Upper lobe of right lung (tissue), 1 donor: ENCODE data around the gene RAMP3. TPM values are rescaled to one million over a fixed set of nuclear protein-coding genes. Genes with fewer than 3 reads are reported as not detected.

ENCODE experiments used
- ATAC-seq: fragments of 200-7000 bp; cut with Tn5 transposase; one replicate; pipeline ENCODE4 v1.9.1; 2020; ENCODE audit warnings: mild to moderate bottlenecking, moderate library complexity
- DNase-seq: peaks from one replicate; pipeline ENCODE4 v3.0.0-alpha.2; 2020
- H3K27ac ChIP-seq: fragments of 200-600 bp; one replicate; pipeline ENCODE4 v1.8.0; 2022
- H3K27me3 ChIP-seq: fragments of 200-600 bp; one replicate; pipeline ENCODE4 v1.8.0; 2022; ENCODE audit warnings: mild to moderate bottlenecking
- H3K36me3 ChIP-seq: fragments of 200-600 bp; one replicate; pipeline ENCODE4 v1.8.0; 2022
- H3K4me1 ChIP-seq: fragments of 200-600 bp; one replicate; pipeline ENCODE4 v1.8.0; 2022
- H3K4me3 ChIP-seq: fragments of 200-600 bp; one replicate; pipeline ENCODE4 v1.8.0; 2022; ENCODE audit warnings: mild to moderate bottlenecking
- H3K9me3 ChIP-seq: fragments of 200-600 bp; one replicate; pipeline ENCODE4 v1.8.0; 2022
- intact Hi-C: fragments of 100-400 bp; cut with DNase I; formaldehyde crosslinking; loops from one replicate; pipeline ENCODE4 v1.11.0; 2022
- total RNA-seq: library from RNA; stranded (reverse); fragmentation: NEBNext Ultra II Directional; extraction: Animal tissue kit (Norgen Biotek cat#: 25700); gene quantifications from one replicate; pipeline ENCODE4 v1.2.1, GENCODE V29; 2021
- TF ChIP-seq, protein P1 (sequence below): fragments of 200-600 bp; IDR thresholded peaks from one replicate; pipeline ENCODE4 v1.8.0; 2022; ENCODE audit warnings: antibody characterized with exemption
- donor health status: DM: no; HTN: yes; CAD: no; lungs with severe emphysema.

Gene RAMP3
- total RNA-seq, 1 donor from 2014 or later: 255 TPM

GRCh38 chr7:45122975-45123860 lies 34.4 kb upstream of the RAMP3 start:
- TF ChIP-seq, protein P1, sequence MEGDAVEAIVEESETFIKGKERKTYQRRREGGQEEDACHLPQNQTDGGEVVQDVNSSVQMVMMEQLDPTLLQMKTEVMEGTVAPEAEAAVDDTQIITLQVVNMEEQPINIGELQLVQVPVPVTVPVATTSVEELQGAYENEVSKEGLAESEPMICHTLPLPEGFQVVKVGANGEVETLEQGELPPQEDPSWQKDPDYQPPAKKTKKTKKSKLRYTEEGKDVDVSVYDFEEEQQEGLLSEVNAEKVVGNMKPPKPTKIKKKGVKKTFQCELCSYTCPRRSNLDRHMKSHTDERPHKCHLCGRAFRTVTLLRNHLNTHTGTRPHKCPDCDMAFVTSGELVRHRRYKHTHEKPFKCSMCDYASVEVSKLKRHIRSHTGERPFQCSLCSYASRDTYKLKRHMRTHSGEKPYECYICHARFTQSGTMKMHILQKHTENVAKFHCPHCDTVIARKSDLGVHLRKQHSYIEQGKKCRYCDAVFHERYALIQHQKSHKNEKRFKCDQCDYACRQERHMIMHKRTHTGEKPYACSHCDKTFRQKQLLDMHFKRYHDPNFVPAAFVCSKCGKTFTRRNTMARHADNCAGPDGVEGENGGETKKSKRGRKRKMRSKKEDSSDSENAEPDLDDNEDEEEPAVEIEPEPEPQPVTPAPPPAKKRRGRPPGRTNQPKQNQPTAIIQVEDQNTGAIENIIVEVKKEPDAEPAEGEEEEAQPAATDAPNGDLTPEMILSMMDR: no peak
- DNase-seq: no peak
- intact Hi-C loops: no loop called here

DNA sequence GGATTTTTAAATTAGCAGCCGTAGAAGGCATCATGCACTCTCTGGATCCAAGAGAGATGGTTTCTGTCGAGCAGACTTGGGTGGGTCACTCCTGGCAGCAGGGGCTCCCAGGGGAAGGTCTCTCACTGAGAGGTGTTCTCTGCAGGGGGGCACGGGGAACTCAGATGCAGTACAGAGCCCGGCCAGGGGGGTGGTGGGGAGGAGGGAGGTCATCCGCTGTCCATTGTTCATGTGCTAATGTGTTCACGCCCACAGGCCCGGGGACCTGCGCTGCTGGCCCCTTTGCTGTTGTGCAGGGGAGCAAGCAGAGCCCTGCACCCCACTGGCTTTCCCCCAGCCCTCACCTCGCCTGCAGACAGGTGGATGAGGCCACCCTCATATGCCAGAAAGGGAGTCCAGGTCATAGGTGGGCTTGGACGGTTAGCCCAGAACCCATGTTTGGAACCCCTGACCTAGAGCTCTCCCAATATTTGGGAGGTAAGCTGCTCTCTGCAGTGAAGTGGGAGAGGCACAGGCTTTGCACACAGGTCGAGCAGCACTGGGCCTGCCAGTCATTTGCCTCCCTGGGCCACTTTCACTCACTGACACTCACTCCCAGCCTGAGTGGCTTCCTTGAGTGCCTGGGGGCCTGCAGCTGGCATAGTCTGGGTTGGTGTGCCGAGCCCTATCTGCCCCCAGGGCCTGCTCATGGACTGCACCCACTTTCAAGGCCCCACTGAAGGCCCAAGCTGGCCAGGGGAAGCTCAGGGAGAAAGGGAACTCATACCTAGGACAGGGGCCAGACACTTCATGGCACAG lies 33.5 kb upstream of the RAMP3 start:
- intact Hi-C loops: no loop called here
- Histone ChIP-seq H3K4me1 (no peaks in the 10 kb centered on the region), H3K4me3 (no peak overlapping the region), H3K9me3 (no peaks in the 10 kb centered on the region), H3K27me3 (no peaks in the 10 kb centered on the region), H3K27ac (no peak overlapping the region), H3K36me3 (no peaks in the 10 kb centered on the region)
- TF ChIP-seq, protein P1: no peak
- ATAC-seq (no peak), DNase-seq (no peak)

More at GRCh38 chr7:45122975-45123860, 34.4 kb upstream of the RAMP3 start:
- H3K9me3 ChIP-seq: no peaks in the 10 kb centered on the region
- H3K4me1 ChIP-seq: no peaks in the 10 kb centered on the region
- no peak overlapping the region for H3K27ac ChIP-seq
- no peaks in the 10 kb centered on the region for H3K27me3 ChIP-seq
- no peaks in the 10 kb centered on the region for H3K36me3 ChIP-seq
- ATAC-seq: no peak
- no peak overlapping the region for H3K4me3 ChIP-seq

DNA sequence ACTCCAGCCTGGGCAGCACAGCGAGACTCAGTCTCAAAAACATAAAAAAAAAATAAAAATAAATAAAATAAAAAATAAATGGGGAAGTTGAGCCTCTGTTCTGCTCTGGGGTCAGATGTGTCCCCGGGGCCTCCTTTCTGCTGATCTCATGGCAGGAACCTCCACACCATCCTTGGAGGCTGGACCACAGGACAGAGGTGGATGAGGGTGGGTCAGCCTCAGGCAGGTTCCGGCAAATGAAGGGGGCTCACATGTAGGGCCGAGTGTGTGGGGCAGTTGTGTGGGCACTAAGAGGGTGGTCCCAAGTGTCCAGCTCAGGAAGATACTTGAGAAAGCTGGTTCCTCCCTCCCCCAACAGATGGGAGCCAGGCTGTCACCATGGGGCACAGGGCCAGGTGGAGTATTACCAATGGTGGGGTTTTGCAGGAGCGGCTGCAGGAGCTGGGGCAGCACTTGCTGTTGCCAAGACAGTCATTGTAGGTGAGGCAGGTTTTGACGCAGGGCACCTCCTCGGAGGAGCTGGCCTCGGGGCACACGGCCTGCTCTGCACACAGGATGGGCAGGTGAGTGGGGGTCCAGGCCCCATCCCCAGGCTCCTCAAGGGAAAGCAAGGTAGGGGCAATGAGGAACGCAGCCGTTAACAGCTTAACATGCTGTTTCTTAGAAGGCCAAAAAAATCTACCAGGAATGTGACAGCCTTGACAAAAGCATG lies 32.2 kb upstream of the RAMP3 start:
- no peaks in the 10 kb centered on the region for H3K9me3 ChIP-seq
- TF ChIP-seq, protein P1: no peak
- intact Hi-C loops: no loop called here
- H3K36me3 ChIP-seq: no peaks in the 10 kb centered on the region
- no peaks in the 10 kb centered on the region for H3K4me1 ChIP-seq
- ATAC-seq (no peak), DNase-seq (no peak)
- H3K4me3 ChIP-seq: no peak overlapping the region
- H3K27ac ChIP-seq: no peak overlapping the region
- H3K27me3 ChIP-seq: no peaks in the 10 kb centered on the region

DNA sequence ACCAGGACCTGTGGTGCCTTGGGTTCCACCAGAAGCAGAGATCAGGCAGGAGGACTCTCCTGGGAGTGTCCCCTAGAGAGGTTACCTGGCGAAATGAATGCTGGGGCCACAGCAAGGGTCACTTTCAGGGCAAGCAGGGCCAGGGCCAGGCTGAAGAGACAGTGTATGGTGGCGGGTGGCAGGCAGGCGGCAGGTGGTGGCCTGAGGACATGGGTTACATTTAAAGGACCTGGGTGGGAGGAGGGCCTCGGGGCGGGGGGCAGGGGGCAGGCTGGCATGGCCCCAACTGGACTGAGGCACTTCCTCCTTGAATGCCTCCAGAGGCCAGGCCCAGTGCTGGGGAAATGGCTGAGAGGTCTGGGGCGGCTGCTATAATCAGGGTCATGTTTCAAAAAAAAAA lies 31.4 kb upstream of the RAMP3 start:
- H3K27me3 ChIP-seq: no peaks in the 10 kb centered on the region
- no peaks in the 10 kb centered on the region for H3K36me3 ChIP-seq
- TF ChIP-seq, protein P1: no peak
- ATAC-seq (no peak), DNase-seq (no peak)
- H3K4me3 ChIP-seq: no peak overlapping the region
- intact Hi-C loops: no loop called here
- H3K27ac ChIP-seq: no peak overlapping the region
- H3K9me3 ChIP-seq: no peaks in the 10 kb centered on the region
- no peaks in the 10 kb centered on the region for H3K4me1 ChIP-seq

DNA sequence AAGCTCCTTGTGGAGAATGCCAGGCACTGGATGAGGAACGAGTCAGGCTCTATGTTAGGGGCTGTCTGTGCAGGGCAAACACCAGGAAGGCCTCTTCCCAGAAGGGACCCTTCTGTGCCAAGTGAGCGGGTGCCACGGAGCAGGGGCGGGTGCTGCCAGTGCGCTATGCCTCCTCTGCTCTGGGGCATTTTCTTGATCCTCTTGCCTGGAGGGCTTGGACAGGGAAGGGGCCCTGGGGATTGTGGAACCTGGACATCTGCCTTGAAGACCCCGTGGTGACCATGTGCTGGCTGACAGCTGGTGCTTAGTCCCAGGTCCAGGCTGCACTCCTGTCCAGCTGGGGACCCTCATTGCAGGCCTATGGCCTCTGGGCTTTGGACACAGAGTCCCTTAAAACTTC lies 30.7 kb upstream of the RAMP3 start:
- H3K36me3 ChIP-seq: no peaks in the 10 kb centered on the region
- H3K4me1 ChIP-seq: no peaks in the 10 kb centered on the region
- no peak overlapping the region for H3K4me3 ChIP-seq
- intact Hi-C loops: no loop called here
- H3K27me3 ChIP-seq: no peaks in the 10 kb centered on the region
- ATAC-seq (no peak), DNase-seq (no peak)
- H3K27ac ChIP-seq: no peak overlapping the region
- TF ChIP-seq, protein P1: no peak
- no peaks in the 10 kb centered on the region for H3K9me3 ChIP-seq
